HepG2 (cell line): ENCODE data around the gene ANKRD2. TPM values are rescaled to one million over a fixed set of nuclear protein-coding genes. Genes with fewer than 3 reads are reported as not detected.
A peak's percentile ranks its signal among the peaks of the same experiment; 100 is the strongest.

Experiments
- ATAC-seq: fragments of 200-7000 bp; cut with Tn5 transposase; 3 replicates; pipeline ENCODE4 v1.9.1; 2020; ENCODE audit warnings: mild to moderate bottlenecking, moderate library complexity
- BruUV-seq: library from RNA; stranded (reverse); fragments of 400-500 nt; replicated peaks from 2 replicates; lab custom pipeline; 2021; lab: Mats Ljungman, UMichigan
- CTCF ChIA-PET: fragments of 300-600 bp; formaldehyde crosslinking; extraction: SDS; loops from one replicate; lab custom pipeline; 2021; ENCODE audit warnings: low total read pairs, inconsistent platforms, low intra/inter-chr PET ratio; lab: Yijun Ruan, JAX
- POLR2A ChIA-PET: fragments of 350-600 bp; sonication (Branson Sonifier 250); formaldehyde crosslinking; loops from one replicate; lab custom pipeline; 2020; ENCODE audit warnings: antibody characterized with exemption, inconsistent platforms; lab: Yijun Ruan, JAX
- DNase-seq: peaks from one replicate; pipeline ENCODE4 v3.0.0-alpha.2; 2015; ENCODE audit warnings: low spot score
- FAIRE-seq: peaks from 3 replicates; lab custom pipeline; 2011; peaks lifted over from hg19 to GRCh38; lab: Jason Lieb, UNC
- H2AFZ ChIP-seq: one replicate; pipeline ENCODE4 v1.6.1; 2011; ENCODE audit warnings: low read length, inconsistent platforms
- H3K27ac ChIP-seq: fragments of 300-600 bp; 3 replicates; pipeline ENCODE4 v1.8.0; 2011; ENCODE audit warnings: mixed run types, mild to moderate bottlenecking, mixed read lengths, low read length, inconsistent platforms; ENCODE audit not compliant: insufficient read depth; ENCODE audit errors: extremely low read length
- H3K27me3 ChIP-seq, 2 experiments: fragments of 200-600 bp in 1 of 2; 2 replicates in 1 of 2; 3 replicates in 1 of 2; pipeline versions ENCODE4 v1.6.0 to v1.8.0; 2011; ENCODE audit warnings: low read length in 2 of 2, mild to moderate bottlenecking in 2 of 2, moderate library complexity in 2 of 2, inconsistent platforms in 1 of 2; ENCODE audit not compliant: insufficient read depth in 2 of 2, control insufficient read depth in 1 of 2
- H3K36me3 ChIP-seq, 2 experiments: fragments of 200-600 bp in 1 of 2; replicated peaks in 1 of 2; 2 replicates in 1 of 2; 3 replicates in 1 of 2; pipeline versions ENCODE4 v1.5.1 to v1.8.0; 2011; ENCODE audit warnings: low read length in 2 of 2, inconsistent platforms in 1 of 2; ENCODE audit not compliant: insufficient read depth in 2 of 2, control insufficient read depth in 1 of 2
- H3K4me1 ChIP-seq: 2 replicates; pipeline ENCODE4 v1.5.1; 2012; ENCODE audit warnings: low read length, inconsistent platforms; ENCODE audit not compliant: insufficient read depth
- H3K4me2 ChIP-seq: 2 replicates; pipeline ENCODE4 v1.6.0; 2011; ENCODE audit warnings: low read depth, low read length, inconsistent platforms
- H3K4me3 ChIP-seq, 3 experiments: fragments of 200-600 bp in 1 of 3; sonication (generic), shearing (Covaris generic) in 1 of 3; replicated peaks in 1 of 3; 2 replicates each; pipeline ENCODE4 v1.5.1; 2011 to 2016; ENCODE audit warnings: low read length in 3 of 3, inconsistent platforms in 2 of 3, low read depth in 2 of 3, mild to moderate bottlenecking in 2 of 3, control low read depth in 1 of 3, mixed read lengths in 1 of 3; ENCODE audit not compliant: insufficient read depth in 1 of 3
- H3K79me2 ChIP-seq: one replicate; pipeline ENCODE4 v1.6.1; 2011; ENCODE audit warnings: low read length, inconsistent platforms; ENCODE audit not compliant: insufficient read depth
- H3K9ac ChIP-seq: 2 replicates; pipeline ENCODE4 v1.6.0; 2011; ENCODE audit warnings: mild to moderate bottlenecking, low read depth, low read length, inconsistent platforms; ENCODE audit not compliant: insufficient read depth
- H3K9me3 ChIP-seq: 2 replicates; pipeline ENCODE4 v1.5.1; 2012; ENCODE audit warnings: mild to moderate bottlenecking, low read length
- H4K20me1 ChIP-seq: 2 replicates; pipeline ENCODE4 v1.6.0; 2011; ENCODE audit warnings: inconsistent platforms, mild to moderate bottlenecking, low read length, moderate library complexity; ENCODE audit not compliant: insufficient read depth
- BHLHE40 ChIP-seq: IDR thresholded peaks from 2 replicates; pipeline ENCODE4 v1.6.1; 2011; ENCODE audit warnings: low read length, improper control_type of control experiment
- BRCA1 ChIP-seq: sonication (generic); formaldehyde crosslinking; IDR thresholded peaks from 2 replicates; pipeline ENCODE4 v1.4.0; 2020; ENCODE audit warnings: missing genetic modification reagents
- BRD4 ChIP-seq: sonication (generic); formaldehyde crosslinking; IDR thresholded peaks from 2 replicates; pipeline ENCODE4 v1.4.0; 2020; ENCODE audit warnings: missing genetic modification reagents
- MEIS1 ChIP-seq: sonication (generic); formaldehyde crosslinking; IDR thresholded peaks from 2 replicates; pipeline ENCODE4 v1.9.0; 2021; ENCODE audit warnings: mild to moderate bottlenecking, missing genetic modification reagents, moderate library complexity, borderline replicate concordance
- MEIS2 ChIP-seq: sonication (generic); formaldehyde crosslinking; IDR thresholded peaks from 2 replicates; pipeline ENCODE4 v1.9.0; 2021; ENCODE audit warnings: mild to moderate bottlenecking, missing genetic modification reagents
- RBM22 ChIP-seq: fragments of 200-400 bp; formaldehyde crosslinking; optimal IDR thresholded peaks from 2 replicates; pipeline ENCODE3; 2017; ENCODE audit warnings: mild to moderate bottlenecking, low read length, moderate library complexity
- TRIM24 ChIP-seq: sonication (generic); formaldehyde crosslinking; IDR thresholded peaks from 2 replicates; pipeline ENCODE4 v1.8.0; 2022; ENCODE audit warnings: mild to moderate bottlenecking, missing genetic modification reagents
- ZNF615 ChIP-seq: sonication (generic); formaldehyde crosslinking; IDR thresholded peaks from 2 replicates; pipeline ENCODE4 v1.5.0; 2020; ENCODE audit warnings: mild to moderate bottlenecking, missing genetic modification reagents, borderline replicate concordance
- ZNF724P ChIP-seq: sonication (generic); formaldehyde crosslinking; IDR thresholded peaks from 2 replicates; pipeline ENCODE4 v1.8.0; 2022; ENCODE audit warnings: missing genetic modification reagents, borderline replicate concordance
- WGBS: methylation state at CpG from one replicate; pipeline ENCODE4 v1.1.6; 2017; ENCODE audit warnings: low lambda C conversion rate; 5-methylcytosine and 5-hydroxymethylcytosine counted together
- in situ Hi-C: cut with HindIII; loops from 2 replicates; pipeline ENCODE4 v1.10.0; 2017; ENCODE audit warnings: low pct_unique_long_range_greater_than_20kb; ENCODE audit not compliant: extremely low pct_ligation_motif_present
- intact Hi-C: fragments of 100-400 bp; cut with micrococcal nuclease; formaldehyde crosslinking; loops from one replicate; pipeline ENCODE4 v1.10.0; 2022; ENCODE audit not compliant: unreplicated experiment
- polyA plus RNA-seq, 8 experiments: library from polyadenylated mRNA; depleted of rRNA in 3 of 8; stranded (reverse) in 7 of 8; unstranded in 1 of 8; fragments of >200 nt; fragmentation: Illumina TruSeq in 4 of 8; extraction: Trizol in 4 of 8; gene quantifications; 2 replicates each; pipeline versions ENCODE4 v1.2.1 to v1.2.3, GENCODE V29; 2011 to 2016; ENCODE audit warnings: low read depth in 4 of 8, missing spikeins in 1 of 8, mixed read lengths in 1 of 8; ENCODE audit not compliant: insufficient read depth in 1 of 8
- total RNA-seq, 5 experiments: library from RNA; depleted of rRNA; stranded (reverse); fragments of >200 nt; fragmentation: Illumina TruSeq; extraction: Trizol; gene quantifications; 2 replicates each; pipeline ENCODE4 v1.2.3, GENCODE V29; 2016; ENCODE audit warnings: low read depth in 1 of 5
- TF ChIP-seq, protein P1 (sequence below): sonication (generic); formaldehyde crosslinking; IDR thresholded peaks from 2 replicates; pipeline ENCODE4 v1.5.1; 2020; ENCODE audit warnings: missing genetic modification reagents, mild to moderate bottlenecking, borderline replicate concordance
- TF ChIP-seq, protein P2 (sequence below): sonication (generic); formaldehyde crosslinking; IDR thresholded peaks from 2 replicates; pipeline ENCODE4 v1.9.0; 2022; ENCODE audit warnings: low read depth, missing genetic modification reagents
- TF ChIP-seq, protein P3 (sequence below): sonication (generic); formaldehyde crosslinking; conservative IDR thresholded peaks from 2 replicates; pipeline ENCODE4 v1.4.0; 2020; ENCODE audit warnings: missing genetic modification reagents

ANKRD2 gene
- total and polyA plus RNA-seq, 2 of the 13 experiments (the other 11 are each of a cell fraction or from before 2014, with no cell fraction given) = not detected

DNA sequence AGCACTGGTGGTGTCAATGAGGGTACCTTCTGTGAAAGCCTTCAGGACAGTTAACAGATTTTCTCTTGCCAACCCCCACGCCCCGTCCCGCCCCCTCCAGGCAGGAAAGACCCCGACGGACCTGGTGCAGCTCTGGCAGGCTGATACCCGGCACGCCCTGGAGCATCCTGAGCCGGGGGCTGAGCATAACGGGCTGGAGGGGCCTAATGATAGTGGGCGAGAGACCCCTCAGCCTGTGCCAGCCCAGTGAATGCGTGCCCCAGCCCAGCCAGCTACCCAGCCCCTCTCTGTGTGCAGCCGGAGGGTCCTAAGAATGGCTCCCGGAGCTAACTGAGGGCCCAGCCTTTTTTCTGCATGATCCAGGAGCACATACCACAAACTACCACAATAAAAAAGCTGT, 10.9 kb downstream of the ANKRD2 start:
- WGBS = 95% methylated on average over 5 of the region's 13 CpGs
- Histone ChIP-seq H4K20me1 (no peaks in the 10 kb centered on the region), H3K9ac (no peak overlapping the region), H3K27ac (peak overlapping the region; percentile 69), H3K4me2 (peak overlapping the region; percentile 91), H2AFZ (no peak overlapping the region), H3K27me3 (peaks cover 0 to 12% of the 10 kb centered on the region in 2 experiments; a peak in 1 of 5 replicates), H3K9me3 (no peaks in the 10 kb centered on the region), H3K4me3 (no peak overlapping the region), H3K4me1 (peaks cover 52% of the 10 kb centered on the region), H3K79me2 (peaks cover 3% of the 10 kb centered on the region), H3K36me3 (no peaks in the 10 kb centered on the region)
- CTCF ChIA-PET = no interaction called here
- no peak for FAIRE-seq
- ATAC-seq = no peak
- no TSS peak for BruUV-seq
- in situ Hi-C loops = no loop called here
- intact Hi-C loops = no loop called here
- TF ChIP-seq BRD4 (CRISPR knock-in tag) (peak; percentile 33; the same call in 1 of the 2 replicates), ZNF724P (no peak), MEIS2 (CRISPR knock-in tag) (0 out of 2 replicates have a peak, but pooled peaks have one; percentile 10), MEIS1 (0 out of 2 replicates have a peak, but pooled peaks have one; percentile 6)
- TF ChIP-seq, protein P1, sequence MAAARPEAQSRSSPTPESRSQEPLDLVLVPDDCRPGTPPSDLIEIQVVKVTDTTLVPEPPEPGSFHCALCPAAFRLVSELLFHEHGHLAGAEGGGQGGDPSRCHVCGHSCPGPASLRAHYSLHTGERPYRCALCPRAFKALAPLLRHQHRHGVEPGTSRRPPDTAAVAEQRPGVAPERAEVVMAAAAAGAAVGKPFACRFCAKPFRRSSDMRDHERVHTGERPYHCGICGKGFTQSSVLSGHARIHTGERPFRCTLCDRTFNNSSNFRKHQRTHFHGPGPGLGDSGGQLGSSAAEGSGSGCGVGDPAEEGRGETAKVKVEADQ = 0 out of 2 replicates have a peak, but pooled peaks have one; percentile 8
- POLR2A ChIA-PET = interaction anchor here (0.9 to 2.9 kb wide), 10 partner anchors 8 to 255 kb away, joined by 3 to 23 read pairs (median 4); partner anchors contain the start of genes ANKRD2, AVPI1 and PI4K2A
- no peak for DNase-seq

DNA sequence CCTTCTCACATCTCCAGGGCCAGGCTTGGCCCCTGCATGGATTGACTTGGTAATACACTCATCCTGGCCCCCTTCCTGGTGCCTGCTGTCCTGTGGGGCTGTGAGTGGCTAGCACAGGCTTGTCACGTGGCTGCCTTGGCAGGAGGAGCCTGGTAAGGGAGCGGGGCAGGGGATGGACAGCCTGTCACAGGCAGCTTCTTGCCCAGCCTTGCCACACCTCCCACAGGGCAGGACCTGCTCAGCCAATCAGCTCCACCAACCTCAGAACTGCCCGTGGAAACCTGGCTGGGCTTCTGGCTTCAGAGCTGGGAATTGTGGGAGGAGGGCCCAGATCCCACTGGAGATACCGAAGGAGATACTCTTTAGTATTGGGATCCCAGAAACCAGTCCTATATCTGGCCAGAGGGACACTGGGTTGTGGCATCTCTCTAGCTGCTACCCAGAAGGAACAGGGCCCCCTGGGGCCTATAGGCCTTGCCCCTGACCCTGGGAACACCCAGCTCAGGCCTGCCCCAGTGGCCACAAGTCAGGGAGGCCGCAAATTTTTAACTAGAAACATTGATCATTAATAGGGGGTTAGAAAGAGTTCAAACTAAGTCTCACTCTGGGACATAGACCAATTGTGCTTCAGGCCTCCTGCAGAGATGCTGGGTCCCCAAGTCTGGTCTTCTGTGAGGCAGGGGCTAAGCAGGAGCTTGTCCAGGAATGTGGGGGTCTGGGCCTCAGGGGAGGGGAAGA, 11.7 kb downstream of the ANKRD2 start, which contains the start of gene HOGA1:
HOGA1 (plus strand) TSS at position 330 of the 738 bp plus-strand sequence; CDS start at position 645, 315 bp downstream.
- CTCF ChIA-PET = no interaction called here
- 5% methylated on average over 4 of the region's 5 CpGs for WGBS
- H3K9me3 ChIP-seq = no peaks in the 10 kb centered on the region
- H3K4me3 ChIP-seq = peak within 1 kb of the TSS; percentile 48 to 72 (median 54)
- H3K27me3 ChIP-seq = peaks cover 0 to 12% of the 10 kb centered on the region in 2 experiments; a peak in 1 of 5 replicates
- FAIRE-seq (peak; percentile 96), ATAC-seq (peak; percentile 97), DNase-seq (peak; percentile 91)
- peak within 1 kb of the TSS; percentile 12 for H2AFZ ChIP-seq
- H3K36me3 ChIP-seq = no peaks in the 10 kb centered on the region
- H3K9ac ChIP-seq = peak within 1 kb of the TSS; percentile 66
- in situ Hi-C loops (no loop called here), intact Hi-C loops (loop anchor here (1.0 kb wide), 1 partner anchor 12 kb away; no protein-coding TSS in a partner anchor)
- H3K4me1 ChIP-seq = peaks cover 60% of the 10 kb centered on the region
- H3K27ac ChIP-seq = peak within 1 kb of the TSS; percentile 69
- H3K4me2 ChIP-seq = peak within 1 kb of the TSS; percentile 91
- H3K79me2 ChIP-seq = peaks cover 3% of the 10 kb centered on the region
- no peaks in the 10 kb centered on the region for H4K20me1 ChIP-seq
- POLR2A ChIA-PET = interaction anchor here (0.7 to 2.9 kb wide), 11 partner anchors 9 to 256 kb away, joined by 3 to 23 read pairs (median 4); partner anchors contain the start of genes ANKRD2, AVPI1 and PI4K2A
- BruUV-seq = TSS peak; percentile 70
- TF ChIP-seq RBM22 (no peak), TRIM24 (no peak), ZNF615 (CRISPR knock-in tag) (no peak), BRCA1 (CRISPR knock-in tag) (no peak), BHLHE40 (0 out of 2 replicates have a peak, but pooled peaks have one; percentile 40)
- TF ChIP-seq, protein P2, sequence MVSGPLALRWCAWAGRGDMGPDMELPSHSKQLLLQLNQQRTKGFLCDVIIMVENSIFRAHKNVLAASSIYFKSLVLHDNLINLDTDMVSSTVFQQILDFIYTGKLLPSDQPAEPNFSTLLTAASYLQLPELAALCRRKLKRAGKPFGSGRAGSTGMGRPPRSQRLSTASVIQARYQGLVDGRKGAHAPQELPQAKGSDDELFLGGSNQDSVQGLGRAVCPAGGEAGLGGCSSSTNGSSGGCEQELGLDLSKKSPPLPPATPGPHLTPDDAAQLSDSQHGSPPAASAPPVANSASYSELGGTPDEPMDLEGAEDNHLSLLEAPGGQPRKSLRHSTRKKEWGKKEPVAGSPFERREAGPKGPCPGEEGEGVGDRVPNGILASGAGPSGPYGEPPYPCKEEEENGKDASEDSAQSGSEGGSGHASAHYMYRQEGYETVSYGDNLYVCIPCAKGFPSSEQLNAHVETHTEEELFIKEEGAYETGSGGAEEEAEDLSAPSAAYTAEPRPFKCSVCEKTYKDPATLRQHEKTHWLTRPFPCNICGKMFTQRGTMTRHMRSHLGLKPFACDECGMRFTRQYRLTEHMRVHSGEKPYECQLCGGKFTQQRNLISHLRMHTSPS (CRISPR knock-in tag) = peak; percentile 78
- TF ChIP-seq, protein P3, sequence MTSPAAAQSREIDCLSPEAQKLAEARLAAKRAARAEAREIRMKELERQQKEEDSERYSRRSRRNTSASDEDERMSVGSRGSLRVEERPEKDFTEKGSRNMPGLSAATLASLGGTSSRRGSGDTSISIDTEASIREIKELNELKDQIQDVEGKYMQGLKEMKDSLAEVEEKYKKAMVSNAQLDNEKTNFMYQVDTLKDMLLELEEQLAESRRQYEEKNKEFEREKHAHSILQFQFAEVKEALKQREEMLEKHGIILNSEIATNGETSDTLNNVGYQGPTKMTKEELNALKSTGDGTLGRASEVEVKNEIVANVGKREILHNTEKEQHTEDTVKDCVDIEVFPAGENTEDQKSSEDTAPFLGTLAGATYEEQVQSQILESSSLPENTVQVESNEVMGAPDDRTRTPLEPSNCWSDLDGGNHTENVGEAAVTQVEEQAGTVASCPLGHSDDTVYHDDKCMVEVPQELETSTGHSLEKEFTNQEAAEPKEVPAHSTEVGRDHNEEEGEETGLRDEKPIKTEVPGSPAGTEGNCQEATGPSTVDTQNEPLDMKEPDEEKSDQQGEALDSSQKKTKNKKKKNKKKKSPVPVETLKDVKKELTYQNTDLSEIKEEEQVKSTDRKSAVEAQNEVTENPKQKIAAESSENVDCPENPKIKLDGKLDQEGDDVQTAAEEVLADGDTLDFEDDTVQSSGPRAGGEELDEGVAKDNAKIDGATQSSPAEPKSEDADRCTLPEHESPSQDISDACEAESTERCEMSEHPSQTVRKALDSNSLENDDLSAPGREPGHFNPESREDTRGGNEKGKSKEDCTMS (CRISPR knock-in tag) = no peak
